HEK293 (cell line): ENCODE results near the gene EZH2.

Source experiments
- CTCF ChIA-PET: fragments of 350-600 bp; formaldehyde crosslinking; extraction: SDS; loops from one replicate; lab custom pipeline; 2021; ENCODE audit warnings: antibody characterized with exemption; lab: Yijun Ruan, JAX
- POLR2A ChIA-PET: fragments of 300-600 bp; formaldehyde crosslinking; extraction: SDS; loops from one replicate; lab custom pipeline; 2020; ENCODE audit warnings: antibody characterized with exemption, inconsistent platforms; lab: Yijun Ruan, JAX
- H3K27ac ChIP-seq: fragments of 200-500 bp; sonication (Bioruptor generic); 2 replicates; pipeline ENCODE4 v1.5.1; 2014; ENCODE audit warnings: low read depth, low read length, control low read depth, inconsistent platforms; ENCODE audit errors: extremely low read depth
- H3K36me3 ChIP-seq, 2 experiments: fragments of 200-500 bp in 1 of 2; sonication (Bioruptor generic) in 1 of 2; 1 replicate in 1 of 2; 2 replicates in 1 of 2; pipeline ENCODE4 v1.5.1; 2014 to 2017; ENCODE audit warnings: inconsistent platforms in 2 of 2, low read length in 2 of 2; ENCODE audit not compliant: control insufficient read depth in 2 of 2, insufficient read depth in 1 of 2
- H3K4me1 ChIP-seq: fragments of 200-500 bp; sonication (Bioruptor generic); 2 replicates; pipeline ENCODE4 v1.5.1; 2014; ENCODE audit warnings: mild to moderate bottlenecking, low read length, inconsistent platforms; ENCODE audit not compliant: control insufficient read depth, insufficient read depth
- H3K4me3 ChIP-seq: 2 replicates; pipeline ENCODE4 v1.5.1; 2011; ENCODE audit warnings: low read depth, mild to moderate bottlenecking, control low read depth, low read length, moderate library complexity
- H3K9me3 ChIP-seq: fragments of 200-500 bp; sonication (Bioruptor generic); 2 replicates; pipeline ENCODE4 v1.5.1; 2014; ENCODE audit warnings: low read depth, low read length, inconsistent platforms; ENCODE audit not compliant: control insufficient read depth, insufficient read depth
- BCL6B ChIP-seq: fragments of 450-650 bp; formaldehyde crosslinking; IDR thresholded peaks from 2 replicates; pipeline ENCODE4 v1.5.1; 2017; ENCODE audit warnings: missing biosample characterization, missing genetic modification characterization
- HOXC10 ChIP-seq: sonication (generic); formaldehyde crosslinking; IDR thresholded peaks from 2 replicates; pipeline ENCODE4 v1.8.1; 2023; ENCODE audit warnings: mild to moderate bottlenecking, missing genetic modification reagents
- PRDM4 ChIP-seq: fragments of 450-650 bp; formaldehyde crosslinking; IDR thresholded peaks from 2 replicates; pipeline ENCODE4 v1.5.1; 2017; ENCODE audit warnings: missing biosample characterization, missing genetic modification characterization
- PRDM6 ChIP-seq: fragments of 450-650 bp; formaldehyde crosslinking; IDR thresholded peaks from 2 replicates; pipeline ENCODE4 v1.5.1; 2017; ENCODE audit warnings: missing biosample characterization, missing genetic modification characterization
- SALL2 ChIP-seq: fragments of 450-650 bp; formaldehyde crosslinking; IDR thresholded peaks from 2 replicates; pipeline ENCODE4 v1.5.0; 2017; ENCODE audit warnings: missing biosample characterization, mild to moderate bottlenecking, missing genetic modification characterization, borderline replicate concordance
- SP2 ChIP-seq: fragments of 450-650 bp; formaldehyde crosslinking; IDR thresholded peaks from 2 replicates; pipeline ENCODE4 v1.5.1; 2016; ENCODE audit warnings: missing biosample characterization, missing genetic modification characterization
- ZBTB7A ChIP-seq: fragments of 450-650 bp; formaldehyde crosslinking; IDR thresholded peaks from 2 replicates; pipeline ENCODE4 v1.5.1; 2016; ENCODE audit warnings: low read depth, missing biosample characterization, missing genetic modification characterization
- ZFP3 ChIP-seq: fragments of 450-650 bp; formaldehyde crosslinking; IDR thresholded peaks from 2 replicates; pipeline ENCODE4 v1.5.1; 2016; ENCODE audit warnings: low read depth, missing biosample characterization, missing genetic modification characterization
- ZNF140 ChIP-seq: fragments of 450-650 bp; formaldehyde crosslinking; IDR thresholded peaks from 2 replicates; pipeline ENCODE4 v1.5.1; 2016; ENCODE audit warnings: missing biosample characterization, missing genetic modification characterization
- ZNF16 ChIP-seq: fragments of 450-650 bp; formaldehyde crosslinking; IDR thresholded peaks from 2 replicates; pipeline ENCODE4 v1.5.1; 2016; ENCODE audit warnings: low read depth, missing biosample characterization, missing genetic modification characterization
- ZNF221 ChIP-seq: fragments of 450-650 bp; formaldehyde crosslinking; IDR thresholded peaks from 2 replicates; pipeline ENCODE4 v1.5.1; 2017; ENCODE audit warnings: missing biosample characterization, missing genetic modification characterization, borderline replicate concordance
- ZNF292 ChIP-seq: fragments of 450-650 bp; formaldehyde crosslinking; IDR thresholded peaks from 2 replicates; pipeline ENCODE4 v1.5.1; 2016; ENCODE audit warnings: low read depth, missing biosample characterization, missing genetic modification characterization, borderline replicate concordance
- ZNF366 ChIP-seq: fragments of 450-650 bp; formaldehyde crosslinking; conservative IDR thresholded peaks from 2 replicates; pipeline ENCODE4 v1.5.1; 2016; ENCODE audit warnings: missing biosample characterization, missing genetic modification characterization
- ZNF426 ChIP-seq: fragments of 450-650 bp; formaldehyde crosslinking; IDR thresholded peaks from 2 replicates; pipeline ENCODE4 v1.5.1; 2017; ENCODE audit warnings: missing biosample characterization, missing genetic modification characterization, mild to moderate bottlenecking, inconsistent platforms, moderate library complexity
- ZNF449 ChIP-seq: fragments of 450-650 bp; formaldehyde crosslinking; IDR thresholded peaks from 2 replicates; pipeline ENCODE4 v1.5.1; 2017; ENCODE audit warnings: missing biosample characterization, mild to moderate bottlenecking, missing genetic modification characterization, moderate library complexity
- ZNF510 ChIP-seq: fragments of 450-650 bp; formaldehyde crosslinking; IDR thresholded peaks from 2 replicates; pipeline ENCODE4 v1.5.1; 2018; ENCODE audit warnings: mild to moderate bottlenecking, missing genetic modification characterization, missing biosample characterization; ENCODE audit not compliant: insufficient replicate concordance
- ZNF707 ChIP-seq: fragments of 450-650 bp; formaldehyde crosslinking; IDR thresholded peaks from 2 replicates; pipeline ENCODE4 v1.5.1; 2016; ENCODE audit warnings: missing biosample characterization, missing genetic modification characterization

Gene EZH2

GRCh38 chr7:148865283-148865682, 18.8 kb downstream of the EZH2 start (continued):
- no peak for TF ChIP-seq SALL2 (tag by site-specific recombination)
- no peak for TF ChIP-seq ZNF292 (tag by site-specific recombination)
- no peak for TF ChIP-seq ZNF707 (tag by site-specific recombination)
- TF ChIP-seq, all 188 proteins: peak for 0

GRCh38 chr7:148863324-148863723, 20.8 kb downstream of the EZH2 start:
- no peak overlapping the region for H3K4me3 ChIP-seq
- CTCF ChIA-PET, result no interaction called here
- no peaks in the 10 kb centered on the region for H3K36me3 ChIP-seq
- POLR2A ChIA-PET, result no interaction called here
- no peak overlapping the region for H3K27ac ChIP-seq
- TF ChIP-seq ZFP3 (tag by site-specific recombination) (no peak), PRDM6 (tag by site-specific recombination) (peak; percentile 21; the same call in 1 of the 2 replicates)
- H3K4me1 ChIP-seq, result no peaks in the 10 kb centered on the region
- H3K9me3 ChIP-seq, result no peaks in the 10 kb centered on the region

- Histone ChIP-seq H3K9me3 (no peaks in the 10 kb centered on the region), H3K4me3 (no peak overlapping the region), H3K36me3 (no peaks in the 10 kb centered on the region), H3K27ac (no peak overlapping the region)
- ChIA-PET CTCF (no interaction called here), POLR2A (no interaction called here)
- TF ChIP-seq ZNF426, result no peak
- TF ChIP-seq BCL6B (tag by site-specific recombination), result no peak
- TF ChIP-seq PRDM4, result no peak
- TF ChIP-seq ZNF449 (tag by site-specific recombination), result no peak
- TF ChIP-seq ZNF140 (tag by site-specific recombination), result no peak
- no peak for TF ChIP-seq ZNF366 (tag by site-specific recombination)
- TF ChIP-seq ZNF221, result no peak
- no peak for TF ChIP-seq SP2
- TF ChIP-seq ZNF16 (tag by site-specific recombination), result no peak
- TF ChIP-seq ZNF510 (tag by site-specific recombination), result no peak
- no peak for TF ChIP-seq ZBTB7A (tag by site-specific recombination)
- TF ChIP-seq HOXC10 (CRISPR knock-in tag), result no peak
- TF ChIP-seq, all 188 proteins: peak for 0
- no peaks in the 10 kb centered on the region for H3K4me1 ChIP-seq
These were observed 21.6 kb downstream of the EZH2 start for GRCh38 chr7:148862481-148862880.
